Gastroesophageal sphincter (tissue), 3 donors: ENCODE measurements around the gene AEN.

Experiments
- CTCF ChIP-seq, 4 experiments: fragments of 200-600 bp in 2 of 4; fragments of 450-650 bp in 2 of 4; sonication (generic) in 1 of 4; IDR thresholded peaks; one replicate each; pipeline ENCODE4 v1.5.1; 2017 to 2019; ENCODE audit warnings: antibody characterized with exemption in 4 of 4, mild to moderate bottlenecking in 2 of 4, moderate library complexity in 2 of 4
- EP300 ChIP-seq: sonication (generic); formaldehyde crosslinking; IDR thresholded peaks from one replicate; pipeline ENCODE4 v1.6.1; 2017; ENCODE audit warnings: antibody characterized with exemption, mild to moderate bottlenecking
- POLR2A ChIP-seq, 2 donors: fragments of 450-650 bp; IDR thresholded peaks; one replicate each; pipeline ENCODE4 v1.6.1; 2017; ENCODE audit warnings: antibody characterized with exemption in 2 of 2, mild to moderate bottlenecking in 2 of 2, moderate library complexity in 1 of 2
- POLR2AphosphoS5 ChIP-seq: sonication (generic); formaldehyde crosslinking; IDR thresholded peaks from one replicate; pipeline ENCODE4 v1.6.1; 2017; ENCODE audit warnings: antibody characterized with exemption

- TF ChIP-seq CTCF (IDR thresholded peaks at IDR 0.05), result no peak
- TF ChIP-seq POLR2A (IDR thresholded peaks at IDR 0.05), result no peak
- TF ChIP-seq EP300, result no peak
- TF ChIP-seq POLR2AphosphoS5, result no peak
Observed at GRCh38 chr15:88647351-88648105, 26.4 kb downstream of the AEN start.
